ENCODE data around the gene XPNPEP1. TPM values are rescaled to one million over a fixed set of nuclear protein-coding genes. Genes with fewer than 3 reads are reported as not detected.
A peak's percentile ranks its signal among the peaks of the same experiment; 100 is the strongest.

Gene XPNPEP1
- polyA plus RNA-seq, 1 donor from 2014 or later, result 96.3 TPM

DNA sequence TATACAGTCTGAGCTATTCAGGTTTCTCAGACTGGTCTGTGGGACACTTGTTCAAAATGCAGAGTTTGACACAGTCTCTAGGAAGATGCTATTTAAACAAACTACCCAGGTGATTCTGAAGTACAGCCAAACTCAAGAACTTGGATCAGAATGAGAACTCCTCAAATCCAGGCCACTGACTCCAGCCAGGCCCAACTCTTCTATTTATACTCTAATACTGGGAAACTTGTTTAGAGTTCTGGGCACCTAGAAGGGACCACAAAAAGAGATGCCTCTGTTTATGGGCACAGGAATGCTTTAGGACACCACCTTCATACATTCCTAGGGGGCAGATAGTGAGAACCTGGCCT lies 44.4 kb upstream of the XPNPEP1 start:
- H3F3A ChIP-seq (ENCODE audit: insufficient read depth, low read length, poor library complexity, severe bottlenecking), result no peaks in the 10 kb centered on the region
- no peak overlapping the region for H2AFZ ChIP-seq (ENCODE audit: low read depth, low read length)
- no peaks in the 10 kb centered on the region for H4K20me1 ChIP-seq (ENCODE audit: insufficient read depth)
- H3K9me2 ChIP-seq (ENCODE audit: insufficient read depth, low read length), result no peaks in the 10 kb centered on the region
- no peaks in the 10 kb centered on the region for H3K27me3 ChIP-seq (ENCODE audit: insufficient read depth, low read depth, low read length)
- no peak overlapping the region for H3K4me2 ChIP-seq (ENCODE audit: low read length)
- H3K9me3 ChIP-seq (ENCODE audit: low read length), result no peaks in the 10 kb centered on the region
- no peak overlapping the region for H3K9ac ChIP-seq (ENCODE audit: low read length)
- no peaks in the 10 kb centered on the region for H3K36me3 ChIP-seq (ENCODE audit: insufficient read depth, low read length)
- H3K4me3 ChIP-seq (ENCODE audit: low read length), result no peak overlapping the region
- TF ChIP-seq REST (IDR thresholded peaks at IDR 0.05; ENCODE audit: borderline replicate concordance), result no peak
- no peak for TF ChIP-seq CTCF (IDR thresholded peaks at IDR 0.05; ENCODE audit: poor library complexity, severe bottlenecking)
- no peak for TF ChIP-seq RAD21 (conservative IDR thresholded peaks at IDR 0.05)
- TF ChIP-seq POLR2AphosphoS5 (IDR thresholded peaks at IDR 0.05), result no peak
- TF ChIP-seq MXI1 (conservative IDR thresholded peaks at IDR 0.05; ENCODE audit: poor library complexity, severe bottlenecking), result no peak
- TF ChIP-seq TAF1 (IDR thresholded peaks at IDR 0.05; ENCODE audit: low read depth), result no peak
- no peak for TF ChIP-seq EP300 (conservative IDR thresholded peaks at IDR 0.05; ENCODE audit: poor library complexity, severe bottlenecking)
- TF ChIP-seq EZH2 (IDR thresholded peaks at IDR 0.05; ENCODE audit: borderline replicate concordance, insufficient read depth, low read length, poor library complexity, severe bottlenecking), result no peak
- TF ChIP-seq SMC3 (conservative IDR thresholded peaks at IDR 0.05; ENCODE audit: poor library complexity), result no peak
- H3K27ac ChIP-seq (ENCODE audit: low read length), result no peak overlapping the region
- no peaks in the 10 kb centered on the region for H3K79me2 ChIP-seq (replicated peaks; ENCODE audit: insufficient read depth, low read length)

GRCh38 chr10:109966961-109967738 lies 43.8 kb upstream of the XPNPEP1 start:
- H3K27me3 ChIP-seq (ENCODE audit: insufficient read depth, low read depth, low read length), result no peaks in the 10 kb centered on the region
- no peaks in the 10 kb centered on the region for H3K9me2 ChIP-seq (ENCODE audit: insufficient read depth, low read length)
- peak overlapping the region; percentile 30 for H3K4me2 ChIP-seq (ENCODE audit: low read length)
- no peaks in the 10 kb centered on the region for H3F3A ChIP-seq (ENCODE audit: insufficient read depth, low read length, poor library complexity, severe bottlenecking)
- no peaks in the 10 kb centered on the region for H3K36me3 ChIP-seq (ENCODE audit: insufficient read depth, low read length)
- H4K20me1 ChIP-seq (ENCODE audit: insufficient read depth), result no peaks in the 10 kb centered on the region
- H3K9me3 ChIP-seq (ENCODE audit: low read length), result no peaks in the 10 kb centered on the region
- no peaks in the 10 kb centered on the region for H3K79me2 ChIP-seq (replicated peaks; ENCODE audit: insufficient read depth, low read length)
- H2AFZ ChIP-seq (ENCODE audit: low read depth, low read length), result no peak overlapping the region
- TF ChIP-seq REST (IDR thresholded peaks at IDR 0.05; ENCODE audit: borderline replicate concordance), result no peak
- TF ChIP-seq EP300 (conservative IDR thresholded peaks at IDR 0.05; ENCODE audit: poor library complexity, severe bottlenecking), result peak; percentile 17
- TF ChIP-seq CTCF (IDR thresholded peaks at IDR 0.05; ENCODE audit: poor library complexity, severe bottlenecking), result no peak
- no peak overlapping the region for H3K9ac ChIP-seq (ENCODE audit: low read length)
- H3K4me3 ChIP-seq (ENCODE audit: low read length), result no peak overlapping the region
- peak overlapping the region; percentile 7 for H3K27ac ChIP-seq (ENCODE audit: low read length)

Data from neural cell (in vitro differentiated cells).